Measurements from ENCODE around the gene ADARB1.

Gene ADARB1

DNA sequence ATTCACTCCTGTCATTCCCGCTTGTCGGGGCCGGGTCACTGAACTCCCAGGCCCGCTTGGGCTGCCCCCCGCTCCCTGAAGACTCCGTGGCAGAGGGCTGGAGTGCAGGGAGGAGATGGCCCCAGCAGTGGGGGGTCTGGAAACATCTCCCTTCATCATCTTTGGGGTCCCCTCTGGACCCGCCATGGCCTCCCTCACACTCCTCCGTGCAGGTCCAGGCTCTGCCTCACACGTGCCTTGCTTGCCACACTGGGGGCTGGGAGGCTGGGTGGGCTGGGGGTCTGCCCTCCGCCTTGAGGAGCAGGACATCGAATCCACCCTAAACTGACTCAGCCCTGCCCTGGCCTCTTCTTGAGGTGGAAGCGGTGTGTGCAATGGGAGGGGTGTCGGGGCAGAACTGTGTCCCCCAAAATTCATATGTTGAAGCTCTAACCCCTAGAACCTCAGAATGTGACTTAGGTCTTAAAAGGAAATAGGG, 178.1 kb downstream of the ADARB1 start:
- FAIRE-seq = no peak
- no peak for DNase-seq (ENCODE audit: insufficient read length, low spot score)
- TF ChIP-seq, protein P1, sequence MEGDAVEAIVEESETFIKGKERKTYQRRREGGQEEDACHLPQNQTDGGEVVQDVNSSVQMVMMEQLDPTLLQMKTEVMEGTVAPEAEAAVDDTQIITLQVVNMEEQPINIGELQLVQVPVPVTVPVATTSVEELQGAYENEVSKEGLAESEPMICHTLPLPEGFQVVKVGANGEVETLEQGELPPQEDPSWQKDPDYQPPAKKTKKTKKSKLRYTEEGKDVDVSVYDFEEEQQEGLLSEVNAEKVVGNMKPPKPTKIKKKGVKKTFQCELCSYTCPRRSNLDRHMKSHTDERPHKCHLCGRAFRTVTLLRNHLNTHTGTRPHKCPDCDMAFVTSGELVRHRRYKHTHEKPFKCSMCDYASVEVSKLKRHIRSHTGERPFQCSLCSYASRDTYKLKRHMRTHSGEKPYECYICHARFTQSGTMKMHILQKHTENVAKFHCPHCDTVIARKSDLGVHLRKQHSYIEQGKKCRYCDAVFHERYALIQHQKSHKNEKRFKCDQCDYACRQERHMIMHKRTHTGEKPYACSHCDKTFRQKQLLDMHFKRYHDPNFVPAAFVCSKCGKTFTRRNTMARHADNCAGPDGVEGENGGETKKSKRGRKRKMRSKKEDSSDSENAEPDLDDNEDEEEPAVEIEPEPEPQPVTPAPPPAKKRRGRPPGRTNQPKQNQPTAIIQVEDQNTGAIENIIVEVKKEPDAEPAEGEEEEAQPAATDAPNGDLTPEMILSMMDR (IDR thresholded peaks at IDR 0.05; ENCODE audit: insufficient read depth, missing control alignments) = no peak

DNA sequence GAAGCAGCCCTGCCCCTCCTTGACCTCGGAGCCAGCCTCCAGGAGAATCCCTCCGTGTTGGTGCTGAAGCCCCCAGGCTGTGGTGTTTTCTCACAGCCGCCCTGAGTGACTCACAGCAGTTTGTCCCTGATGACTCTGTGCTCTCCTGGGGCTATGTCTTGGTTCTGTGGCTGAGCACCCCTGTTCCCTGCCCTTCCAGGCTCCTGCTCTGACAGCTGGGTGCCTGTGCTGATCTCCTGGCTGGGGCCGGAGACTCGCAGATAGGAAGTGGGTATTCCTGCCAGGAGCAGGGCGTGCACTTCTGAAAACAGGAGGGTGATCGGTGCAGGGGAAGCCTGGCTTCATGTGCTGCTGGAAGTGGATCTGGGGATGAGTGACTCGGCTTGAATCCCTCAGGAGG, 178.8 kb downstream of the ADARB1 start:
- TF ChIP-seq, protein P1 (IDR thresholded peaks at IDR 0.05; ENCODE audit: insufficient read depth, missing control alignments) = no peak
- no peak for FAIRE-seq
- no peak for DNase-seq (ENCODE audit: insufficient read length, low spot score)

DNA sequence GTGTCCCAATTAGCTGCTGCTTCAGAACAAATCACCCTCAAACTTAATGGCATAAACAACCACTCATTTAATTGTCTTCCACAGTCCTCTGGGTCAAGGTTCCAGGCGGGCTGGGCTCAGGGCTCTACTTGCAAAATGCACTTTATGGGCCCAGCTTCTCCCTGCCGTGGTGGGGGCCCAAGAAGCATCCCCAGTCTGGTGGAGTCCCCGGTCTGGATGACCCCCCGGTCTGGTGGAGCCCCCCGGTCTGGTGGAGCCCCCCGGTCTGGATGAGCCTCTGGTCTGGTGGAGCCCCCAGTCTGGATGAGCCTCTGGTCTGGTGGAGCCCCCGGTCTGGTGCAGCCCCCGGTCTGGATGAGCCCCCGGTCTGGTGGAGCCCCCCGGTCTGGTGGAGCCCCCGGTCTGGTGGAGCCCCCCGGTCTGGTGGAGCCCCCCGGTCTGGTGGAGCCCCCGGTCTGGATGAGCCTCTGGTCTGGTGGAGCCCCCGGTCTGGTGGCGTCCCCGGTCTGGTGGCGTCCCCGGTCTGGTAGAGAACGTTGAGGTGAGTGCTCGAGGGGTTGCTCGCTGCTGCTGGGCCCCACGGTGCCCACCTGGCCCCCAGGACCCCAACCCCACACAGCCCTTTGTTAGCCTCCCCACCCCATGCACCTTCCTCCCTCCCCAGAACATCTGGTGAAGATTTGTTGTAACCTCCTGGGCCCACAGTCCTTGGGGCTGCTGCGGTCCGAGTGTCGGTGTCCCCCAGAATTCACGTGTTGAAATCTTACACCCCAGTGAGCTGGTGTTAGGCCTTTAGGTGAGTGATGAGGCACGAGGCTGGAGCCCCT, 179.5 kb downstream of the ADARB1 start:
- FAIRE-seq (no peak), DNase-seq (ENCODE audit: insufficient read length, low spot score) (no peak)

DNA sequence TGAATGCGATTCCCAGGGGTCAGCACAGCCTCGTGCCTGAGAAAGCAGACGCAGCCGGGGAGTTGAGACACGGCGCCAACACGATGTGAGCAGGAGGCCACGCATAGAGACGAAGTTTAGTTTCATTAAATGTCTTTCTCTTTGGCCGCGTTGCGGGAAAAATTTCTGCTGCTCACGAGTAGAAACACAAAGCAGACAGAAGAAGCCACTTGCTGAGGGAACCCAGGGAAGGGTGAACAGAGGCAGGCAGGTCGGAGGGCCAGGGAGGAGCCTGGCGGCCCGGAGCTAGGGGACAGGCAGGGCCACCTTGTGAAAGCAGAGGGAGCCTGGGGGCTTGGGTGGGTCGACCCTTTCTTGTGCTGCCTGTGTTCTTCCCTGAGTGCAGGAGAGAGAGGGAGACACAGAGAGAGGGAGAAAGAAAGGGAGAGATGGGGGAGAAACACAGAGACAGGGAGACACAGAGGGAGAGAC, 180.1 kb downstream of the ADARB1 start:
- TF ChIP-seq, protein P1 (IDR thresholded peaks at IDR 0.05; ENCODE audit: insufficient read depth, missing control alignments) = no peak
- DNase-seq (ENCODE audit: insufficient read length, low spot score) = no peak
- no peak for FAIRE-seq

More for the DNA sequence above, 179.5 kb downstream of the ADARB1 start:
- TF ChIP-seq, protein P1 (IDR thresholded peaks at IDR 0.05; ENCODE audit: insufficient read depth, missing control alignments) = no peak

DNA sequence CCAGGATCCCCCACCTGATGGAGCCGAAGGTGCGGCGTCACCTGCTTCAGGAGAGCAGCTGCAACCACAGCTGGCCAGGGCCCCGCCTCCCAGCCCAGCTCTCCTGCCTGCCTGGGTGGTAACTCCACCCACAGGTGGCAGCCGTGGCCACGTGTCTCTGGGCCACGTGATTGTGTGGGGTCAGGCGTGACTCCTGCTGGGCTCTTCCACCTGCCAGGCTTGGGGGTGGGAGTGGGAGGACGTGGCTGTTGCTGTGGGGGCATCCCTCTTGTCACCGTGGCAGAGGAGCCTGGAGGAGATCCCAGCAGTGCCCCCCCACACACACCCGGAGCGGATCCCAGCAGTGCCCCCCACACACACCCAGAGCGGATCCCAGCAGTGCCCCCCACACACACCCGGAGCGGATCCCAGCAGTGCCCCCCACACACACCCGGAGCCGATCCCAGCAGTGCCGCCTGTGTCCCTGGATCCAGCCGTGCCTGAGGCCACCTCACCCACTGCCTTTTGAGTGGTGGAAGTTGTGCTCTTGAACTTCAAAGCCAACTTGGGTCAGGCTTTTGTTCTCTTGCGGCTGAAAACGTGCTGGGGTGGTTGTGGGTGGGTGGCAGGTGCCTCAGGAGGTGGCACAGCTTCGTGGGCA, 181.1 kb downstream of the ADARB1 start:
- no peak for FAIRE-seq
- TF ChIP-seq, protein P1 (IDR thresholded peaks at IDR 0.05; ENCODE audit: insufficient read depth, missing control alignments) = no peak
- DNase-seq (ENCODE audit: insufficient read length, low spot score) = no peak

DNA sequence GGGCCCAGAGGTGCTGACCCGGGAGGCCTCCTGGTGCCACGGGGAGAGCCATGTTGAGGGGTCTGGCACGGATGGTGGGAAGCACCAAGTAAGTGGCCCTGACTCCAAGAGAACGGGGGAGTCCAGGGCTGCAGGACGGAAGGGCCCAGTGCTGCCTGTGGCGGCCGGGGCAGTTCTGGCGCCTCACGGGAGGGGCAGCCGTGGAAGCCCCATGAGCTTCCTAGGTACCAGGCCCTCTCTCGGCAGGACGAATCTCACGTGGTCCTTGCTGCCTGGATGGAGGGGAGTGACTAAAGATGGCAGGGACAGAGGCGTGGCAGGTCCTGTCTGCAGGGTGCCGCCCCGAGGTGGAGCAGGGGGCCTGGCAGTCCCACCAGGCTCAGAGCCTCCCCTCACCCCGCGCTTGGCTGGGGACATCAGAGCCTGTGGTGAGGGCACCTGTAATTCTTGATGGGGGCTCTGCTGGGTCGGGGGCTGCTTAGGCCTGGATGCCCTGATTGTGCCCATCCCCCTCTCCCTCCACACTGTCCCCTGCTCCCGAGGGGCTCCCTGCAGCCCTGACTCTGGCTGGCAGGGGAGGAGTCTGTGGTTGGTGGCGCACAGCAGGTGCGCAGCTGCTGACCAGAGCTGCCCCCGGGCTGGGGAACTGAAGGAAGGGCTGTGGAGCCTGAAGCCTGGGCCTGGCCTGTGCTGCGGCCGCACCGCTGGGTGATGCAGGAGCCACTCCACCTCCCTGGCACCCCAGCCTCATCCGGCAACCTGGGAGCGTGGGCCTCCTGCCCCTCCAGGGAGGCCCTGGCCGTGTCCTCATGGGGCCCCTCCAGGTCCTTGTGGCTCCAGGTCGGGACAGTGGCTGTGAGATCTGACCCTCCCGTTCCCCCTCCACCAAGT, 181.9 kb downstream of the ADARB1 start:
- no peak for DNase-seq (ENCODE audit: insufficient read length, low spot score)
- FAIRE-seq = no peak

More for the DNA sequence above, 181.9 kb downstream of the ADARB1 start:
- TF ChIP-seq, protein P1 (IDR thresholded peaks at IDR 0.05; ENCODE audit: insufficient read depth, missing control alignments) = no peak
